B cell (primary cell): Measurements from ENCODE around the gene RCBTB1.

ENCODE experiments used
- CTCF ChIP-seq: fragments of 200-600 bp; IDR thresholded peaks from one replicate; pipeline ENCODE4 v1.8.0; 2022; ENCODE audit warnings: antibody characterized with exemption, mild to moderate bottlenecking
- EZH2 ChIP-seq: IDR thresholded peaks from 2 replicates; pipeline ENCODE4 v1.6.1; 2012; ENCODE audit warnings: borderline replicate concordance, low read depth, mild to moderate bottlenecking, moderate library complexity, low read length; ENCODE audit not compliant: insufficient read depth, poor library complexity, severe bottlenecking

GRCh38 chr13:49497272-49497671 lies 88.1 kb downstream of the RCBTB1 start:
- no peak for TF ChIP-seq CTCF
- TF ChIP-seq EZH2 = no peak
